H1 (cell line): ENCODE measurements around the gene EEF2. TPM values are rescaled to one million over a fixed set of nuclear protein-coding genes. Genes with fewer than 3 reads are reported as not detected.

Source experiments
- SIN3A ChIP-seq, 2 experiments: IDR thresholded peaks in 1 of 2; conservative IDR thresholded peaks in 1 of 2; 2 replicates each; pipeline ENCODE4 v1.6.1; 2011 to 2012; ENCODE audit warnings: low read length in 2 of 2, improper control_type of control experiment in 1 of 2, low read depth in 1 of 2, mild to moderate bottlenecking in 1 of 2
- TBP ChIP-seq: IDR thresholded peaks from 2 replicates; pipeline ENCODE4 v1.6.1; 2011; ENCODE audit warnings: low read depth, low read length, improper control_type of control experiment
- ZNF274 ChIP-seq: IDR thresholded peaks from 2 replicates; pipeline ENCODE4 v1.7.0; 2012; ENCODE audit warnings: low read length, borderline replicate concordance; ENCODE audit errors: extremely low read depth
- polyA plus RNA-seq, 7 experiments: library from polyadenylated mRNA; depleted of rRNA in 3 of 7; stranded (reverse) in 5 of 7; unstranded in 2 of 7; fragments of >200 nt in 5 of 7; fragments of 200-250 nt in 2 of 7; gene quantifications; 1 replicate in 5 of 7; 2 replicates in 1 of 7; 4 replicates in 1 of 7; pipeline versions ENCODE4 v1.2.1 to v1.2.3, GENCODE V29; 2011 to 2013; ENCODE audit warnings: missing spikeins in 2 of 7, mixed read lengths in 2 of 7
- total RNA-seq: library from RNA; stranded (reverse); fragmentation: NEBNext Ultra II Directional; extraction: Animal tissue kit (Norgen Biotek cat#: 25700); gene quantifications from 2 replicates; pipeline ENCODE4 v1.2.1, GENCODE V29; 2021
- TF ChIP-seq, protein P1 (sequence below), 3 experiments: IDR thresholded peaks; 1 replicate in 2 of 3; 2 replicates in 1 of 3; pipeline versions ENCODE4 v1.5.1 to v1.6.1; 2011; ENCODE audit warnings: low read length in 3 of 3, mild to moderate bottlenecking in 3 of 3, inconsistent platforms in 2 of 3, low read depth in 1 of 3, moderate library complexity in 1 of 3; ENCODE audit not compliant: insufficient read depth in 1 of 3; ENCODE audit errors: control extremely low read depth in 1 of 3

EEF2 gene
- total and polyA plus RNA-seq, 2 of the 8 experiments (the other 6 are each of a cell fraction or from before 2014, with no cell fraction given) = 1,554 to 3,380 TPM

DNA sequence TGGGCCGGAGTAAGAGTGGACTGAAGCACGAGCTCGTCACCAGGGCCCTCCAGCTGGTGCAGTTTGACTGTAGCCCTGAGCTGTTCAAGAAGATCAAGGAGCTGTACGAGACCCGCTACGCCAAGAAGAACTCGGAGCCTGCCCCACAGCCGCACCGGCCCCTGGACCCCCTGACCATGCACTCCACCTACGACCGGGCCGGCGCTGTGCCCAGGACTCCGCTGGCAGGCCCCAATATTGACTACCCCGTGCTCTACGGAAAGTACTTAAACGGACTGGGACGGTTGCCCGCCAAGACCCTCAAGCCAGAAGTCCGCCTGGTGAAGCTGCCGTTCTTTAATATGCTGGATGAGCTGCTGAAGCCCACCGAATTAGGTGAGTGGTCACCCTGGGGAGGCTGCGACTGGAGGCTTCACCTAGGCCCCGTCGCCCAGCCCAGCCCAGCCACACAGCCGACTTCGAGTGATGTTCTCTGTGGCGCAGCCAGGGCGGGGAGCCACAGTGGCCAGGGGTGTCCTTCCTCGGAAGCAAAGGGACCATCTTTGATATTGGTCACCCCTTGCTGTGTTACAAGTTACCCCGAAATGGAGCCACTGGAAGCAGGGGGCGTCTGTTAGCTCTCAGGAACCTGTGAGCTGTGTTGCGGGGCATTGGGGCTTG lies 27.8 kb upstream of the EEF2 start (continued):
- TF ChIP-seq, protein P1, sequence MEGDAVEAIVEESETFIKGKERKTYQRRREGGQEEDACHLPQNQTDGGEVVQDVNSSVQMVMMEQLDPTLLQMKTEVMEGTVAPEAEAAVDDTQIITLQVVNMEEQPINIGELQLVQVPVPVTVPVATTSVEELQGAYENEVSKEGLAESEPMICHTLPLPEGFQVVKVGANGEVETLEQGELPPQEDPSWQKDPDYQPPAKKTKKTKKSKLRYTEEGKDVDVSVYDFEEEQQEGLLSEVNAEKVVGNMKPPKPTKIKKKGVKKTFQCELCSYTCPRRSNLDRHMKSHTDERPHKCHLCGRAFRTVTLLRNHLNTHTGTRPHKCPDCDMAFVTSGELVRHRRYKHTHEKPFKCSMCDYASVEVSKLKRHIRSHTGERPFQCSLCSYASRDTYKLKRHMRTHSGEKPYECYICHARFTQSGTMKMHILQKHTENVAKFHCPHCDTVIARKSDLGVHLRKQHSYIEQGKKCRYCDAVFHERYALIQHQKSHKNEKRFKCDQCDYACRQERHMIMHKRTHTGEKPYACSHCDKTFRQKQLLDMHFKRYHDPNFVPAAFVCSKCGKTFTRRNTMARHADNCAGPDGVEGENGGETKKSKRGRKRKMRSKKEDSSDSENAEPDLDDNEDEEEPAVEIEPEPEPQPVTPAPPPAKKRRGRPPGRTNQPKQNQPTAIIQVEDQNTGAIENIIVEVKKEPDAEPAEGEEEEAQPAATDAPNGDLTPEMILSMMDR (IDR thresholded peaks at IDR 0.05; ENCODE audit: control extremely low read depth in 1 of 3, insufficient read depth in 1 of 3, low read depth in 1 of 3, low read length in 3 of 3) = no peak
- no peak for TF ChIP-seq SIN3A (conservative IDR thresholded peaks at IDR 0.05 in 1 of 2, IDR thresholded peaks at IDR 0.05 in 1 of 2; ENCODE audit: low read depth in 1 of 2, low read length in 2 of 2)
- no peak for TF ChIP-seq TBP
- no peak for TF ChIP-seq ZNF274
